HepG2 (cell line): ENCODE measurements around the gene ARHGAP30. TPM values are rescaled to one million over a fixed set of nuclear protein-coding genes. Genes with fewer than 3 reads are reported as not detected.

ENCODE experiments used
- BATF2 ChIP-seq: sonication (generic); formaldehyde crosslinking; IDR thresholded peaks from 2 replicates; pipeline ENCODE4 v1.8.0; 2022; ENCODE audit warnings: mild to moderate bottlenecking, missing genetic modification reagents, moderate library complexity
- DBP ChIP-seq: sonication (generic); formaldehyde crosslinking; IDR thresholded peaks from 2 replicates; pipeline ENCODE4 v1.4.0; 2020; ENCODE audit warnings: missing genetic modification reagents; ENCODE audit errors: not compliant biosample characterization
- DR1 ChIP-seq: sonication (generic); formaldehyde crosslinking; IDR thresholded peaks from 2 replicates; pipeline ENCODE4 v1.8.0; 2021; ENCODE audit warnings: mild to moderate bottlenecking, missing genetic modification reagents, inconsistent platforms
- IKZF5 ChIP-seq: IDR thresholded peaks from 2 replicates; pipeline ENCODE4 v1.6.1; 2018; ENCODE audit warnings: missing genetic modification reagents, mild to moderate bottlenecking, missing compliant biosample characterization
- IRX3 ChIP-seq: sonication (generic); formaldehyde crosslinking; IDR thresholded peaks from 2 replicates; pipeline ENCODE4 v1.8.1; 2023; ENCODE audit warnings: mild to moderate bottlenecking, low read depth, missing genetic modification reagents, borderline replicate concordance
- KIAA2018 ChIP-seq: sonication (generic); formaldehyde crosslinking; IDR thresholded peaks from 2 replicates; pipeline ENCODE4 v1.5.0; 2020; ENCODE audit warnings: mild to moderate bottlenecking, missing genetic modification reagents, borderline replicate concordance
- MTERF4 ChIP-seq: sonication (generic); formaldehyde crosslinking; IDR thresholded peaks from 2 replicates; pipeline ENCODE4 v1.8.0; 2023; ENCODE audit warnings: mild to moderate bottlenecking, missing genetic modification reagents
- NFE2L1 ChIP-seq: sonication (generic); formaldehyde crosslinking; IDR thresholded peaks from 2 replicates; pipeline ENCODE4 v1.4.0; 2020; ENCODE audit warnings: missing genetic modification reagents, mild to moderate bottlenecking, borderline replicate concordance
- RNF2 ChIP-seq: fragments of 450-650 bp; conservative IDR thresholded peaks from 2 replicates; pipeline ENCODE4 v1.6.1; 2016; ENCODE audit warnings: low read depth
- ZNF12 ChIP-seq: sonication (generic); formaldehyde crosslinking; IDR thresholded peaks from 2 replicates; pipeline ENCODE4 v1.5.0; 2020; ENCODE audit warnings: missing genetic modification reagents
- ZNF24 ChIP-seq: fragments of 450-650 bp; IDR thresholded peaks from 2 replicates; pipeline ENCODE4 v1.6.1; 2017; ENCODE audit warnings: antibody characterized with exemption, mild to moderate bottlenecking
- ZNF292 ChIP-seq: sonication (generic); formaldehyde crosslinking; IDR thresholded peaks from 2 replicates; pipeline ENCODE4 v1.8.1; 2022; ENCODE audit warnings: mild to moderate bottlenecking, low read depth, missing genetic modification reagents, borderline replicate concordance
- ZNF362 ChIP-seq: sonication (generic); formaldehyde crosslinking; IDR thresholded peaks from 2 replicates; pipeline ENCODE4 v1.4.0; 2020; ENCODE audit warnings: missing genetic modification reagents, mild to moderate bottlenecking, borderline replicate concordance
- ZNF451 ChIP-seq: sonication (generic); formaldehyde crosslinking; IDR thresholded peaks from 2 replicates; pipeline ENCODE4 v1.5.0; 2020; ENCODE audit warnings: mild to moderate bottlenecking, missing genetic modification reagents
- polyA plus RNA-seq, 8 experiments: library from polyadenylated mRNA; depleted of rRNA in 3 of 8; stranded (reverse) in 7 of 8; unstranded in 1 of 8; fragments of >200 nt; fragmentation: Illumina TruSeq in 4 of 8; extraction: Trizol in 4 of 8; gene quantifications; 2 replicates each; pipeline versions ENCODE4 v1.2.1 to v1.2.3, GENCODE V29; 2011 to 2016; ENCODE audit warnings: low read depth in 4 of 8, missing spikeins in 1 of 8, mixed read lengths in 1 of 8; ENCODE audit not compliant: insufficient read depth in 1 of 8
- total RNA-seq, 5 experiments: library from RNA; depleted of rRNA; stranded (reverse); fragments of >200 nt; fragmentation: Illumina TruSeq; extraction: Trizol; gene quantifications; 2 replicates each; pipeline ENCODE4 v1.2.3, GENCODE V29; 2016; ENCODE audit warnings: low read depth in 1 of 5

The ARHGAP30 gene
- total and polyA plus RNA-seq, 2 of the 13 experiments (the other 11 are each of a cell fraction or from before 2014, with no cell fraction given), result 0.13 to 0.20 TPM

- no peak for TF ChIP-seq KIAA2018 (CRISPR knock-in tag)
- no peak for TF ChIP-seq DBP (CRISPR knock-in tag)
- TF ChIP-seq NFE2L1 (CRISPR knock-in tag), result no peak
- TF ChIP-seq ZNF451 (CRISPR knock-in tag), result peak; percentile 81; the same call in 1 of the 2 replicates
- no peak for TF ChIP-seq ZNF12 (CRISPR knock-in tag)
- TF ChIP-seq IKZF5 (CRISPR knock-in tag), result peak; percentile 95
- TF ChIP-seq MTERF4, result peak; percentile 77
- TF ChIP-seq ZNF362 (CRISPR knock-in tag), result peak; percentile 50; the same call in 1 of the 2 replicates
- no peak for TF ChIP-seq RNF2
- TF ChIP-seq ZNF24, result no peak
- no peak for TF ChIP-seq BATF2 (CRISPR knock-in tag)
- no peak for TF ChIP-seq IRX3 (CRISPR knock-in tag)
- TF ChIP-seq DR1 (CRISPR knock-in tag), result no peak
- TF ChIP-seq ZNF292 (CRISPR knock-in tag), result peak; percentile 81
Measured at GRCh38 chr1:161013488-161014230, 56.0 kb downstream of the ARHGAP30 start (continued).
